Measurements from ENCODE around the gene ESYT2.

The ESYT2 gene

GRCh38 chr7:158789842-158790241, 39.5 kb downstream of the ESYT2 start:
- Histone ChIP-seq H3K9me2 (replicated peaks; ENCODE audit: insufficient read depth, low read length) (no peaks in the 10 kb centered on the region), H3K27me3 (replicated peaks; ENCODE audit: insufficient read depth, low read length) (no peaks in the 10 kb centered on the region), H4K20me1 (ENCODE audit: insufficient read depth, low read length) (no peaks in the 10 kb centered on the region), H3K4me3 (ENCODE audit: low read length) (no peak overlapping the region), H3K36me3 (replicated peaks; ENCODE audit: insufficient read depth, low read length) (no peaks in the 10 kb centered on the region), H3F3A (ENCODE audit: insufficient read depth, low read length) (no peaks in the 10 kb centered on the region), H3K4me1 (ENCODE audit: low read length) (no peaks in the 10 kb centered on the region), H3K79me2 (ENCODE audit: low read length) (no peaks in the 10 kb centered on the region), H3K4me2 (ENCODE audit: low read depth, low read length) (no peak overlapping the region), H3K9ac (ENCODE audit: low read length) (no peak overlapping the region), H3K27ac (ENCODE audit: low read length) (no peak overlapping the region), H2AFZ (ENCODE audit: low read length) (no peak overlapping the region), H3K9me3 (replicated peaks; ENCODE audit: insufficient read depth, low read length) (no peaks in the 10 kb centered on the region)
- TF ChIP-seq, protein P1, sequence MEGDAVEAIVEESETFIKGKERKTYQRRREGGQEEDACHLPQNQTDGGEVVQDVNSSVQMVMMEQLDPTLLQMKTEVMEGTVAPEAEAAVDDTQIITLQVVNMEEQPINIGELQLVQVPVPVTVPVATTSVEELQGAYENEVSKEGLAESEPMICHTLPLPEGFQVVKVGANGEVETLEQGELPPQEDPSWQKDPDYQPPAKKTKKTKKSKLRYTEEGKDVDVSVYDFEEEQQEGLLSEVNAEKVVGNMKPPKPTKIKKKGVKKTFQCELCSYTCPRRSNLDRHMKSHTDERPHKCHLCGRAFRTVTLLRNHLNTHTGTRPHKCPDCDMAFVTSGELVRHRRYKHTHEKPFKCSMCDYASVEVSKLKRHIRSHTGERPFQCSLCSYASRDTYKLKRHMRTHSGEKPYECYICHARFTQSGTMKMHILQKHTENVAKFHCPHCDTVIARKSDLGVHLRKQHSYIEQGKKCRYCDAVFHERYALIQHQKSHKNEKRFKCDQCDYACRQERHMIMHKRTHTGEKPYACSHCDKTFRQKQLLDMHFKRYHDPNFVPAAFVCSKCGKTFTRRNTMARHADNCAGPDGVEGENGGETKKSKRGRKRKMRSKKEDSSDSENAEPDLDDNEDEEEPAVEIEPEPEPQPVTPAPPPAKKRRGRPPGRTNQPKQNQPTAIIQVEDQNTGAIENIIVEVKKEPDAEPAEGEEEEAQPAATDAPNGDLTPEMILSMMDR (IDR thresholded peaks at IDR 0.05; ENCODE audit: low read length) = no peak
- no peak for TF ChIP-seq EZH2 (optimal IDR thresholded peaks at IDR 0.05; ENCODE audit: low read depth, low read length)
- TF ChIP-seq EZH2phosphoT487 (IDR thresholded peaks at IDR 0.05; ENCODE audit: low read length) = no peak
- no peak for DNase-seq

DNA sequence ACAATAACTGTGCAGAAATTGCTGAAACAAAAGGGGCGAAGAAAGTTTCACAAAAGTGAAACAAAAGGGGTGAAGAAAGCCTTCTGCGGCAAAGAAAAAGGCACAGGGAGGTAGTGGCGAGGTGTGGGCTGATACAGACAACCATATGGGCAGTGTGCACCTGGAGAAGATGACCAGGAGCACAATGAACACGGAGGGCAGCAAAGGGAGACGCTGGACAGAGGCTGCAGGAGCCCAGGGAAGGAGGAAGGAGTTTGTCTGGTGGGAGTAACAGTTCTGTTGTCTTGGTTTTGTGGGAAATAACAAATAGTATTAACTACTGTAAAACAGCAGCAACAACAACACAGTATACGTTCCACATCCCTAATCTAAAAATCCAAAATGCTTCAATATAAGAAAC, 42.4 kb downstream of the ESYT2 start:
- H3K9me2 ChIP-seq (replicated peaks; ENCODE audit: insufficient read depth, low read length) = no peaks in the 10 kb centered on the region
- H3K27me3 ChIP-seq (replicated peaks; ENCODE audit: insufficient read depth, low read length) = no peaks in the 10 kb centered on the region
- H3K4me2 ChIP-seq (ENCODE audit: low read depth, low read length) = no peak overlapping the region
- H3K9ac ChIP-seq (ENCODE audit: low read length) = no peak overlapping the region
- H3K4me3 ChIP-seq (ENCODE audit: low read length) = no peak overlapping the region
- no peaks in the 10 kb centered on the region for H3K79me2 ChIP-seq (ENCODE audit: low read length)
- TF ChIP-seq EZH2phosphoT487 (IDR thresholded peaks at IDR 0.05; ENCODE audit: low read length) = no peak
- no peak for TF ChIP-seq EZH2 (optimal IDR thresholded peaks at IDR 0.05; ENCODE audit: low read depth, low read length)
- TF ChIP-seq, protein P1 (IDR thresholded peaks at IDR 0.05; ENCODE audit: low read length) = no peak
- 0 out of 2 replicates have a peak, but pooled peaks cover 4% of the 10 kb centered on the region for H3K36me3 ChIP-seq (replicated peaks; ENCODE audit: insufficient read depth, low read length)
- no peaks in the 10 kb centered on the region for H3F3A ChIP-seq (ENCODE audit: insufficient read depth, low read length)
- no peaks in the 10 kb centered on the region for H3K9me3 ChIP-seq (replicated peaks; ENCODE audit: insufficient read depth, low read length)
- no peak for DNase-seq
- H2AFZ ChIP-seq (ENCODE audit: low read length) = no peak overlapping the region
- no peak overlapping the region for H3K27ac ChIP-seq (ENCODE audit: low read length)
- no peaks in the 10 kb centered on the region for H4K20me1 ChIP-seq (ENCODE audit: insufficient read depth, low read length)
- no peaks in the 10 kb centered on the region for H3K4me1 ChIP-seq (ENCODE audit: low read length)

GRCh38 chr7:158784270-158784669, 45.0 kb downstream of the ESYT2 start:
- no peaks in the 10 kb centered on the region for H3K9me3 ChIP-seq (replicated peaks; ENCODE audit: insufficient read depth, low read length)
- peaks cover 7% of the 10 kb centered on the region; the same call in 1 of the 2 replicates for H3K36me3 ChIP-seq (replicated peaks; ENCODE audit: insufficient read depth, low read length)

More at GRCh38 chr7:158784270-158784669, 45.0 kb downstream of the ESYT2 start:
- Histone ChIP-seq H3K9me2 (replicated peaks; ENCODE audit: insufficient read depth, low read length) (no peaks in the 10 kb centered on the region), H3K4me3 (ENCODE audit: low read length) (no peak overlapping the region), H3K4me2 (ENCODE audit: low read depth, low read length) (no peak overlapping the region), H3K9ac (ENCODE audit: low read length) (no peak overlapping the region), H3F3A (ENCODE audit: insufficient read depth, low read length) (no peaks in the 10 kb centered on the region), H3K4me1 (ENCODE audit: low read length) (no peaks in the 10 kb centered on the region), H3K27me3 (replicated peaks; ENCODE audit: insufficient read depth, low read length) (no peaks in the 10 kb centered on the region), H4K20me1 (ENCODE audit: insufficient read depth, low read length) (no peaks in the 10 kb centered on the region), H3K27ac (ENCODE audit: low read length) (no peak overlapping the region), H2AFZ (ENCODE audit: low read length) (no peak overlapping the region), H3K79me2 (ENCODE audit: low read length) (no peaks in the 10 kb centered on the region)
- DNase-seq = no peak
- TF ChIP-seq EZH2 (optimal IDR thresholded peaks at IDR 0.05; ENCODE audit: low read depth, low read length) (no peak), EZH2phosphoT487 (IDR thresholded peaks at IDR 0.05; ENCODE audit: low read length) (no peak)
- TF ChIP-seq, protein P1 (IDR thresholded peaks at IDR 0.05; ENCODE audit: low read length) = no peak
